WTC11 (cell line): ENCODE data around the gene MYH11. TPM values are rescaled to one million over a fixed set of nuclear protein-coding genes. Genes with fewer than 3 reads are reported as not detected.

ENCODE experiments used
- ATAC-seq: fragments of 200-7000 bp; cut with Tn5 transposase; 2 replicates; pipeline ENCODE4 v1.10.0; 2021; ENCODE audit warnings: mild to moderate bottlenecking, moderate library complexity
- CTCF ChIA-PET: fragments of 300-600 bp; sonication (Branson Sonifier 250); formaldehyde crosslinking; loops from one replicate; lab custom pipeline; 2021; ENCODE audit warnings: antibody characterized with exemption; lab: Charles Lee
- POLR2A ChIA-PET: fragments of 350-600 bp; sonication (Branson Sonifier 250); formaldehyde crosslinking; loops from one replicate; lab custom pipeline; 2021; ENCODE audit warnings: antibody characterized with exemption; lab: Charles Lee
- DNase-seq: peaks from one replicate; pipeline ENCODE4 v3.0.0; 2021; ENCODE audit warnings: low spot score
- H3K27ac Mint-ChIP-seq: 2 replicates; pipeline ENCODE4 v1.8.0; 2021; ENCODE audit warnings: mixed read lengths
- H3K27me3 Mint-ChIP-seq: 2 replicates; pipeline ENCODE4 v1.8.0; 2021; ENCODE audit warnings: low read depth, mild to moderate bottlenecking, moderate library complexity, mixed read lengths
- H3K36me3 Mint-ChIP-seq: 2 replicates; pipeline ENCODE4 v1.8.0; 2021; ENCODE audit warnings: mixed read lengths
- H3K4me1 Mint-ChIP-seq: 2 replicates; pipeline ENCODE4 v1.8.0; 2022; ENCODE audit warnings: mixed read lengths
- H3K4me3 Mint-ChIP-seq: 2 replicates; pipeline ENCODE4 v1.8.0; 2021; ENCODE audit warnings: mild to moderate bottlenecking, moderate library complexity, mixed read lengths
- H3K9me3 Mint-ChIP-seq: 2 replicates; pipeline ENCODE4 v1.8.0; 2021; ENCODE audit warnings: mixed read lengths
- CREM ChIP-seq: sonication (generic); formaldehyde crosslinking; IDR thresholded peaks from 2 replicates; pipeline ENCODE4 v1.8.1; 2022; ENCODE audit warnings: mild to moderate bottlenecking, missing genetic modification reagents, moderate library complexity
- FOXJ3 ChIP-seq: sonication (generic); formaldehyde crosslinking; IDR thresholded peaks from 2 replicates; pipeline ENCODE4 v1.9.0; 2021; ENCODE audit warnings: missing genetic modification reagents, mild to moderate bottlenecking, borderline replicate concordance
- GABPB1 ChIP-seq: sonication (generic); formaldehyde crosslinking; IDR thresholded peaks from 2 replicates; pipeline ENCODE4 v1.8.1; 2023; ENCODE audit warnings: mild to moderate bottlenecking, missing genetic modification reagents
- JAZF1 ChIP-seq: fragments of 250-450 bp; sonication (Bioruptor Pico); IDR thresholded peaks from 2 replicates; pipeline ENCODE4 v1.9.0; 2021; ENCODE audit warnings: moderate library complexity, mild to moderate bottlenecking, inconsistent platforms
- MYBL2 ChIP-seq: sonication (generic); formaldehyde crosslinking; IDR thresholded peaks from 2 replicates; pipeline ENCODE4 v1.8.1; 2023; ENCODE audit warnings: mild to moderate bottlenecking, moderate library complexity, missing genetic modification reagents
- NR1H2 ChIP-seq: sonication (generic); formaldehyde crosslinking; IDR thresholded peaks from 2 replicates; pipeline ENCODE4 v1.9.0; 2021; ENCODE audit warnings: mild to moderate bottlenecking, moderate library complexity, missing genetic modification reagents
- NR2C2 ChIP-seq: sonication (generic); formaldehyde crosslinking; IDR thresholded peaks from 2 replicates; pipeline ENCODE4 v1.8.0; 2022; ENCODE audit warnings: mild to moderate bottlenecking, missing genetic modification reagents
- OVOL2 ChIP-seq: fragments of 250-450 bp; sonication (Bioruptor Pico); IDR thresholded peaks from 2 replicates; pipeline ENCODE4 v1.9.0; 2021; ENCODE audit warnings: mild to moderate bottlenecking, borderline replicate concordance
- RELA ChIP-seq: sonication (generic); formaldehyde crosslinking; IDR thresholded peaks from 2 replicates; pipeline ENCODE4 v1.8.1; 2022; ENCODE audit warnings: missing genetic modification reagents, mild to moderate bottlenecking, borderline replicate concordance
- RORB ChIP-seq: fragments of 250-450 bp; sonication (Bioruptor Pico); IDR thresholded peaks from 2 replicates; pipeline ENCODE4 v1.9.0; 2021; ENCODE audit warnings: mild to moderate bottlenecking
- SMAD3 ChIP-seq: sonication (generic); formaldehyde crosslinking; IDR thresholded peaks from 2 replicates; pipeline ENCODE4 v1.8.0; 2022; ENCODE audit warnings: missing genetic modification reagents, mild to moderate bottlenecking, borderline replicate concordance
- SP1 ChIP-seq: sonication (generic); formaldehyde crosslinking; conservative IDR thresholded peaks from 2 replicates; pipeline ENCODE4 v1.8.1; 2022; ENCODE audit warnings: missing genetic modification reagents
- TEAD4 ChIP-seq: sonication (generic); formaldehyde crosslinking; IDR thresholded peaks from 2 replicates; pipeline ENCODE4 v1.8.0; 2022; ENCODE audit warnings: mild to moderate bottlenecking, missing genetic modification reagents
- TP53 ChIP-seq: sonication (generic); formaldehyde crosslinking; IDR thresholded peaks from 2 replicates; pipeline ENCODE4 v1.8.1; 2023; ENCODE audit warnings: mild to moderate bottlenecking, missing genetic modification reagents
- ZNF138 ChIP-seq: sonication (generic); formaldehyde crosslinking; conservative IDR thresholded peaks from 2 replicates; pipeline ENCODE4 v1.8.1; 2022; ENCODE audit warnings: mild to moderate bottlenecking, moderate library complexity, missing genetic modification reagents
- ZNF263 ChIP-seq: sonication (generic); formaldehyde crosslinking; IDR thresholded peaks from 2 replicates; pipeline ENCODE4 v1.8.1; 2022; ENCODE audit warnings: low read depth, mild to moderate bottlenecking, moderate library complexity, missing genetic modification reagents
- ZNF317 ChIP-seq: sonication (generic); formaldehyde crosslinking; IDR thresholded peaks from 2 replicates; pipeline ENCODE4 v1.8.1; 2023; ENCODE audit warnings: low read depth, mild to moderate bottlenecking, moderate library complexity, missing genetic modification reagents, borderline replicate concordance
- ZNF416 ChIP-seq: fragments of 250-450 bp; sonication (Bioruptor Pico); IDR thresholded peaks from 2 replicates; pipeline ENCODE4 v1.9.0; 2021; ENCODE audit warnings: mild to moderate bottlenecking, inconsistent platforms
- ZNF671 ChIP-seq: fragments of 250-450 bp; sonication (Bioruptor Pico); IDR thresholded peaks from 2 replicates; pipeline ENCODE4 v1.8.0; 2021; ENCODE audit warnings: mild to moderate bottlenecking
- total RNA-seq: library from RNA; stranded (reverse); gene quantifications from 3 replicates; pipeline ENCODE4 v1.2.3, GENCODE V29; 2021
- TF ChIP-seq, protein P1 (sequence below): fragments of 250-450 bp; sonication (Bioruptor Pico); conservative IDR thresholded peaks from 2 replicates; pipeline ENCODE4 v1.9.0; 2021; ENCODE audit warnings: mild to moderate bottlenecking
- TF ChIP-seq, protein P2 (sequence below): sonication (generic); formaldehyde crosslinking; IDR thresholded peaks from 2 replicates; pipeline ENCODE4 v1.8.1; 2022; ENCODE audit warnings: low read depth, missing genetic modification reagents, borderline replicate concordance
- TF ChIP-seq, protein P3 (sequence below): sonication (generic); formaldehyde crosslinking; IDR thresholded peaks from 2 replicates; pipeline ENCODE4 v1.8.1; 2022; ENCODE audit warnings: missing genetic modification reagents, borderline replicate concordance
- TF ChIP-seq, protein P4 (sequence below): sonication (generic); formaldehyde crosslinking; IDR thresholded peaks from 2 replicates; pipeline ENCODE4 v1.8.1; 2022; ENCODE audit warnings: mild to moderate bottlenecking, moderate library complexity, missing genetic modification reagents
- TF ChIP-seq, protein P5 (sequence below): sonication (generic); formaldehyde crosslinking; IDR thresholded peaks from 2 replicates; pipeline ENCODE4 v1.8.1; 2022; ENCODE audit warnings: mild to moderate bottlenecking, missing genetic modification reagents, moderate library complexity, borderline replicate concordance
- TF ChIP-seq, protein P6 (sequence below): fragments of 250-450 bp; sonication (Bioruptor Pico); IDR thresholded peaks from 2 replicates; pipeline ENCODE4 v1.9.0; 2021; ENCODE audit warnings: mild to moderate bottlenecking

Gene MYH11
- total RNA-seq, 1 experiment from 2014 or later, result 0.74 TPM

DNA sequence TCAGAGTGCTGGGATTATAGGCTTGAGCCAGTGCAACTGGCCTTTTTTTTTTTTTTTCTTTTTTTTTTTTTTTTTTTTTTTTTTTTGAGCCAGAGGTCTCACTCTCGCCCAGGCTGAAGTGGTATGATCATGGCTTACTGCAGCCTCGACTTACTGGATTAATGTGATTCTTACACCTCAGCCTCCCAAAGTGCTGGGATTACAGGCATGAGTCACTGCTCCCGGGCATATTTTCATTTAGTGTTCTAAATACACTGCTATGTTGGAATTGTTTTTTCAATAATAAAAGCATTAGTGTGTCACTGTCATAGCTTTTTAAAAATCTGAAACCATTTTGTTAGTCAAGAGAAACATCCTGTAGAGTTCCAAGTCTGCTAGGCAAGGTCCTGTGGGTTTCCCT, 166.5 kb downstream of the MYH11 start:
- no peak for TF ChIP-seq SMAD3 (CRISPR knock-in tag)
- no peak for TF ChIP-seq SP1
- TF ChIP-seq, protein P1, sequence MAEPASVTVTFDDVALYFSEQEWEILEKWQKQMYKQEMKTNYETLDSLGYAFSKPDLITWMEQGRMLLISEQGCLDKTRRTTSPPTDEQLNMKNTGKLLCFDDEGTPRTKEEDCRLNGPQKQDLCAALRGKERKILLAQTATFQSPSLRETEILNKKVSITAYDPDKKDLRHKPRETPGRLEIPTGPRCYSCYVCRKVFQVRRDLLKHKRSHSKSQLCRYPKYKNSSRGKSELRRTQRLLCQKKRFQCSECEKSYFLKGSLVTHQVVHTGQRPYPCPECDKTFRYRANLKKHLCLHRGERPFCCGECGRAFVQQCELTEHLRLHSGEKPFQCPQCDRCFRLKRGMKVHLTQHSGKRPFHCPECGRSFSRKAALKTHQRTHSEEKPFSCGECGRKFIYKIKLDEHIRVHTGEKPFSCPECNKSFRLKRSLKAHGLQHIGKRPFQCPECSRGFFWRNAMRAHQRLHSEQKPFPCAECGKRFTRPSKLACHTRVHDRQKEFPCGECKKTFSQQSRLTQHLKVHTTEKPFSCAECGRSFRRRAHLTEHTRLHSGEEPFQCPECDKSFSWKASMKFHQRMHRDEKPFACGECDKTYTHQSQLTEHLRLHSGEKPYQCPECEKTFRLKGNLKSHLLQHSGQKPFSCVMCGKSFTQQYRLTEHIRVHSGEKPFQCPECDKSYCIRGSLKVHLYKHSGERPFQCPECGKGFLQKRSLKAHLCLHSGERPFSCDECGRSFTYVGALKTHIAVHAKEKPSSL (CRISPR knock-in tag), result no peak
- TF ChIP-seq TEAD4 (CRISPR knock-in tag), result no peak
- no peak for TF ChIP-seq ZNF416 (CRISPR knock-in tag)
- no peak for TF ChIP-seq GABPB1 (CRISPR knock-in tag)
- TF ChIP-seq ZNF317 (CRISPR knock-in tag), result no peak
- TF ChIP-seq TP53, result no peak
- no peak for TF ChIP-seq RORB (CRISPR knock-in tag)
- TF ChIP-seq, protein P2, sequence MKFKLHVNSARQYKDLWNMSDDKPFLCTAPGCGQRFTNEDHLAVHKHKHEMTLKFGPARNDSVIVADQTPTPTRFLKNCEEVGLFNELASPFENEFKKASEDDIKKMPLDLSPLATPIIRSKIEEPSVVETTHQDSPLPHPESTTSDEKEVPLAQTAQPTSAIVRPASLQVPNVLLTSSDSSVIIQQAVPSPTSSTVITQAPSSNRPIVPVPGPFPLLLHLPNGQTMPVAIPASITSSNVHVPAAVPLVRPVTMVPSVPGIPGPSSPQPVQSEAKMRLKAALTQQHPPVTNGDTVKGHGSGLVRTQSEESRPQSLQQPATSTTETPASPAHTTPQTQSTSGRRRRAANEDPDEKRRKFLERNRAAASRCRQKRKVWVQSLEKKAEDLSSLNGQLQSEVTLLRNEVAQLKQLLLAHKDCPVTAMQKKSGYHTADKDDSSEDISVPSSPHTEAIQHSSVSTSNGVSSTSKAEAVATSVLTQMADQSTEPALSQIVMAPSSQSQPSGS (CRISPR knock-in tag), result no peak
- no peak for TF ChIP-seq FOXJ3 (CRISPR knock-in tag)
- TF ChIP-seq, protein P3, sequence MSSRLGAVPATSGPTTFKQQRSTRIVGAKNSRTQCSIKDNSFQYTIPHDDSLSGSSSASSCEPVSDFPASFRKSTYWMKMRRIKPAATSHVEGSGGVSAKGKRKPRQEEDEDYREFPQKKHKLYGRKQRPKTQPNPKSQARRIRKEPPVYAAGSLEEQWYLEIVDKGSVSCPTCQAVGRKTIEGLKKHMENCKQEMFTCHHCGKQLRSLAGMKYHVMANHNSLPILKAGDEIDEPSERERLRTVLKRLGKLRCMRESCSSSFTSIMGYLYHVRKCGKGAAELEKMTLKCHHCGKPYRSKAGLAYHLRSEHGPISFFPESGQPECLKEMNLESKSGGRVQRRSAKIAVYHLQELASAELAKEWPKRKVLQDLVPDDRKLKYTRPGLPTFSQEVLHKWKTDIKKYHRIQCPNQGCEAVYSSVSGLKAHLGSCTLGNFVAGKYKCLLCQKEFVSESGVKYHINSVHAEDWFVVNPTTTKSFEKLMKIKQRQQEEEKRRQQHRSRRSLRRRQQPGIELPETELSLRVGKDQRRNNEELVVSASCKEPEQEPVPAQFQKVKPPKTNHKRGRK (CRISPR knock-in tag), result no peak
- H3K4me1 Mint-ChIP-seq, result no peaks in the 10 kb centered on the region
- no peaks in the 10 kb centered on the region for H3K9me3 Mint-ChIP-seq
- H3K27me3 Mint-ChIP-seq, result no peaks in the 10 kb centered on the region; the same call in 1 of the 2 replicates
- ChIA-PET POLR2A (interaction anchor here (0.6 kb wide), 1 partner anchor 68 kb away, joined by 3 read pairs; no protein-coding TSS in a partner anchor), CTCF (no interaction called here)
- no peak overlapping the region for H3K4me3 Mint-ChIP-seq
- H3K36me3 Mint-ChIP-seq, result peaks cover 46% of the 10 kb centered on the region
- no peak overlapping the region for H3K27ac Mint-ChIP-seq
- DNase-seq (no peak), ATAC-seq (no peak)

DNA sequence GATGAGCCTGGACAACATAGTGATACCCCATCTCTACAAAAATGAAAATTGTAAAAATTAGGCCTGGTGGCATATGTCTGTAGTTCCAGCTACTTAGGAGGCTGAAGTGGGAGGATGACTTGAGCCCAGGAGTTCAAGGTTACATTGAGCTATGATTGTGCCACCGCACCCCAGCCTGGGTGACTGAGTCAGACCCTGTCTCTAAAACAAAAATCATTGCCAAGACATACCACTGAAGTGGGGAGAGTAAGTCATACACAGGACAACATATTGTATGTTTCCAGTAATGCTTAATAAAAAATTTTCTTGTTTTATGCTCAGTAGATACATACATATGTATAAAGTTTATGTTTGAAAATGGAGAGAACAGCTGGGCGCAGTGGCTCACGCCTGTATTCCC, 167.5 kb downstream of the MYH11 start:
- no peak overlapping the region for H3K27ac Mint-ChIP-seq

More for the DNA sequence above, 167.5 kb downstream of the MYH11 start:
- H3K4me3 Mint-ChIP-seq, result no peak overlapping the region
- TF ChIP-seq, protein P4, sequence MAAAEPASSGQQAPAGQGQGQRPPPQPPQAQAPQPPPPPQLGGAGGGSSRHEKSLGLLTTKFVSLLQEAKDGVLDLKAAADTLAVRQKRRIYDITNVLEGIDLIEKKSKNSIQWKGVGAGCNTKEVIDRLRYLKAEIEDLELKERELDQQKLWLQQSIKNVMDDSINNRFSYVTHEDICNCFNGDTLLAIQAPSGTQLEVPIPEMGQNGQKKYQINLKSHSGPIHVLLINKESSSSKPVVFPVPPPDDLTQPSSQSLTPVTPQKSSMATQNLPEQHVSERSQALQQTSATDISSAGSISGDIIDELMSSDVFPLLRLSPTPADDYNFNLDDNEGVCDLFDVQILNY (CRISPR knock-in tag), result no peak
- TF ChIP-seq FOXJ3 (CRISPR knock-in tag), result no peak
- no peak for TF ChIP-seq NR2C2 (CRISPR knock-in tag)
- no peak for TF ChIP-seq SMAD3 (CRISPR knock-in tag)
- TF ChIP-seq JAZF1 (CRISPR knock-in tag), result no peak
- no peak for TF ChIP-seq OVOL2
- TF ChIP-seq NR1H2, result no peak
- no peak for TF ChIP-seq RELA (CRISPR knock-in tag)
- TF ChIP-seq, protein P5, sequence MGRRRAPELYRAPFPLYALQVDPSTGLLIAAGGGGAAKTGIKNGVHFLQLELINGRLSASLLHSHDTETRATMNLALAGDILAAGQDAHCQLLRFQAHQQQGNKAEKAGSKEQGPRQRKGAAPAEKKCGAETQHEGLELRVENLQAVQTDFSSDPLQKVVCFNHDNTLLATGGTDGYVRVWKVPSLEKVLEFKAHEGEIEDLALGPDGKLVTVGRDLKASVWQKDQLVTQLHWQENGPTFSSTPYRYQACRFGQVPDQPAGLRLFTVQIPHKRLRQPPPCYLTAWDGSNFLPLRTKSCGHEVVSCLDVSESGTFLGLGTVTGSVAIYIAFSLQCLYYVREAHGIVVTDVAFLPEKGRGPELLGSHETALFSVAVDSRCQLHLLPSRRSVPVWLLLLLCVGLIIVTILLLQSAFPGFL (CRISPR knock-in tag), result no peak
- TF ChIP-seq, protein P6, sequence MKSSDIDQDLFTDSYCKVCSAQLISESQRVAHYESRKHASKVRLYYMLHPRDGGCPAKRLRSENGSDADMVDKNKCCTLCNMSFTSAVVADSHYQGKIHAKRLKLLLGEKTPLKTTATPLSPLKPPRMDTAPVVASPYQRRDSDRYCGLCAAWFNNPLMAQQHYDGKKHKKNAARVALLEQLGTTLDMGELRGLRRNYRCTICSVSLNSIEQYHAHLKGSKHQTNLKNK (CRISPR knock-in tag), result no peak
- no peak for TF ChIP-seq ZNF671 (CRISPR knock-in tag)
- no peak for TF ChIP-seq ZNF263 (CRISPR knock-in tag)
- TF ChIP-seq, protein P2 (CRISPR knock-in tag), result no peak
- TF ChIP-seq MYBL2 (CRISPR knock-in tag), result no peak
- TF ChIP-seq CREM, result no peak
- no peak for TF ChIP-seq ZNF138 (CRISPR knock-in tag)
- no peak for TF ChIP-seq ZNF317 (CRISPR knock-in tag)
- TF ChIP-seq TEAD4 (CRISPR knock-in tag), result no peak
- TF ChIP-seq, all 79 proteins: peak for 0
- H3K4me1 Mint-ChIP-seq, result no peaks in the 10 kb centered on the region
- H3K27me3 Mint-ChIP-seq, result no peaks in the 10 kb centered on the region; the same call in 1 of the 2 replicates
- ATAC-seq, result no peak
- no peaks in the 10 kb centered on the region for H3K9me3 Mint-ChIP-seq
- ChIA-PET POLR2A (no interaction called here), CTCF (interaction anchor here (1.1 kb wide), 1 partner anchor 180 kb away, joined by 3 read pairs; no protein-coding TSS in a partner anchor)
- peaks cover 37% of the 10 kb centered on the region for H3K36me3 Mint-ChIP-seq
- no peak for DNase-seq
